Smooth muscle cell of the brain vasculature (primary cell): Measurements from ENCODE around the gene MGAT3.

Experiments used
- DNase-seq: peaks from one replicate; pipeline ENCODE4 v3.0.0-alpha.2; 2012; ENCODE audit warnings: low read depth, low spot score

MGAT3 gene

DNA sequence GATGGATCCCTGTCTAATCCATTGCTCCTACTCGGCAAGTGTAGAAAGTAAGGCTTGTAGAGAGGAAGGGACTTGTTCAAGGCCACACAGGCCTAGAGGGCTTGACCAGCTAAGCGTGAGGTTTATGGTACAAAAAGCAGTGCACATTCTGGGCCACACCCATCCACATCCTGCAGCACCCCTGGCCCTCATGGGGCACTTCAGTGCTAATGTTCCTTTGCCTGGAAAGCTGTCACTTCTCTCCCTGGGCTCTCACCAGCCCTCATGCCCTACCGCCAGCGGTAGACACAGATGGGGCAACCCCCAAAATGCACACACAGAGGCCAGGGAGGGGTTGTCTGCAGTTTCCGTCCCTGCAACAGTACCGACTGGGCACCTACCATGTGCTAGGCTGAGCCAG is 7.1 kb upstream of the MGAT3 start:
- DNase-seq = no peak

DNA sequence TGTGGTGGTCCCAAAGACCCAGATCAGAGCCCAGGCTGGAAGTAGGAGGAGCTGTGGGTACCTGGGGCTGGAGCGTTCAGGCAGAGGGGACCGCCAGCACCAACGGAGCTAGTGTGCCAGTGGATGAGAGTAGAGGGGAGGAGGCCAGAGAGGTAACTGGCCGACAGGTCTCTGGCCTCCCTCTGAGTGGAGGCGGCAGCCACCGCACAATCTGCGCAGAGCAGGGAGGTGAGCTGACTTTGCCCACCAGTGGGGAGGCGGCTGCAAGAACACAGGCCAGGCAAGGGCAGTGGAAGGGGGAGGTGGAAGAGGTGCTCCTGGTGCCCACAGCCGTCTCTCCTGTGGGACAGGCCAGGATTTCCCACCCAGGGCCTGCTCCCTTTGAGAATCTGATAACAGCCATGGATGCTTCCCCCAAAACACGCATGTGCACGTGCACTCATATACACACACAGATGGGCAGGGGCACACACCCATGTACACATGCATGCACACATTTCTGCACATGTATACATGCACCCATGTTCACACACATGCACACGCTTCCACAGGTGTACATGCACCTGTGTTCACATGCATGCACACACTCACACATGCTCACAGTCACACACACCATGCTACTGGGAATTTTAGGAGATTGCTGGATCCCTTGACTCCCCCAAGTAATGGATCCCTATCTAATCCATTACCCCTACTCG is 6.4 kb upstream of the MGAT3 start:
- no peak for DNase-seq

DNA sequence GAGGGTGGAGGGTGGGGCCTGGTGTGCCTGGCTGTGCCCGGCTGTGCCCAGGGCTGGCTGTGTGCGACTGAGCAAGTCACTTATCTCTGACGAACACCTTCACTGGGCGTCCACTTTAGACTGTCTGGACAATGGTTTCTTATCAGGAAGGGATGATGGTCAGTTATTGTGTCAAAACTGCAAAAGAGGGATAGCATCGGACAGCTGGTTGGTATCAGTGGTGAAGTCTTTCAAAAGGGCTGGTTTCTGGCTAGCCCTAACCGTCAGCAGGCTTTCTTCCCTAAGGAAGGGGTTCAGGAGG is 4.1 kb upstream of the MGAT3 start:
- DNase-seq = no peak

GRCh38 chr22:39453765-39454378 is 2.9 kb upstream of the MGAT3 start:
- DNase-seq = no peak

GRCh38 chr22:39454385-39454871 is 2.4 kb upstream of the MGAT3 start:
- no peak for DNase-seq

DNA sequence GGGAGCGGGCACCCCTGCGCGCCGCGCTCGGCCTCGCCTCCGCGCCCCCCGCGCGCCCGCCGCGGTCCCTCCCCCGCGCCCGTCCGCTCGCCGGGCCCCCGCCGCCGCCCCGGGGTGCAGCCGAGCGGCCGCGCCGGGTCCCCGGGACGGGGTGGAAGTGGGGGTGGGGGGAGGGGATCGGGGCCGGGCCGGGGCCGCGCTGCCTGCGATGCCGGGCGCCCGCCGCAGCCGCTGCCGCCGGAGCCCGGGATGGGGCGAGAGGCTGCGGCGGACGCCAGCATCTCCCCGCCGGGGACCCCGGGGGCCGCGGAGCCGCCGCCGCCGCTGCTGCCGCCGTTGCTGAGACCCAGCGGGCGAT is 365 bp downstream of the MGAT3 start:
- no peak for DNase-seq

- no peak for DNase-seq
These were observed 988 bp downstream of the MGAT3 start for GRCh38 chr22:39457556-39458443.

DNA sequence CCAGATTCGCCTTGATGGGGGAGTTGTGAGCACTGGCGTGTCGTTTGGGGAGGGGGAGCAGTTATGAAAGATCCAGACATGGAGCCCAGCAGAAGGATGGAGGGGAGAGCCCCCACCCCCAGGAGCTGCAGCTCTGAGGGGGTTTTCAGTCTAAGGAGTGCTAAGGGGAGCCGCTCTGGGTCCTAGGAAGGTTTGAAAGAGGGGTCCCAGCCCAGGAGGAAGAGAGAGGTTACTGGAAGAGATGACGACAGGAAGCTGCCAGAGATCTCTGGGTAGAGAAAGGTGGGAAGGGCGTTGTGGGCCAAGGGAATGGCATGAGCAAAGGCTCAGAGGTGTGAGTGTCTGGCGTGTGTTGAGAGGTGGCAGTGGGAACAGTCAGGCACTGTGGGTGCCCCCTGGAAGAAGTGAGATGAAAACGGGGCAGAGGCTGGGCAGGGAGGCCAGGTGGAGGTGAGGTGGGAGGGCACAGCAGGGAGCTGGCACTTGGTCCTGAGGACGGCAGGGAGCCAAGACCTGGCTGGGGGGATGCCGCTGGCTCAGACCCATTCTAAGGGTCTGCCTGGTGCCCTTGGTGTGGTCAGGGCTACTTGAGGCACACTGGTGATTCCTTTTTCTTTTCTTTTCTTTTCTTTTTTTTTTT is 1.8 kb downstream of the MGAT3 start:
- no peak for DNase-seq

GRCh38 chr22:39459681-39460080 is 2.9 kb downstream of the MGAT3 start:
- no peak for DNase-seq

GRCh38 chr22:39462443-39463221 is 5.8 kb downstream of the MGAT3 start:
- no peak for DNase-seq

DNA sequence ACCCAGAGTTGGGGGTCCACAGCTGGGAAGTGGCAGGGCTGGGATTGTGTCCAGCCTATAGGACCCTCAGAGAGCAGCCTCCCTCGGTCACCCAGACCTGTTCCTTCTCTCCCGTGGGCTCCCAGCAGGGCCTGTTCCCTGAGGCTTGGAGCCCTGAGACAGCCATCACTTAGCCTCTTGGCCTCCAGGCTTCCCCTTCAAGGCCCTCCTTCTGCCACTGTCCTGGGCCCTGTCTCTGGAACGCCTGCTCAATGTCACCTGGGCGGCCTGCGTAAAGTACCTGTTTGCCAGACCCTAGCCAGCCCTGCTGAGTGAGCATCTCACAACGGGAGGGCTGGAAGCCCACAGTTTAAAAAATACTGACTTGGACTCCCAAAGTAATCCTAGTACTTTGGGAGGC is 6.5 kb downstream of the MGAT3 start:
- DNase-seq = no peak

DNA sequence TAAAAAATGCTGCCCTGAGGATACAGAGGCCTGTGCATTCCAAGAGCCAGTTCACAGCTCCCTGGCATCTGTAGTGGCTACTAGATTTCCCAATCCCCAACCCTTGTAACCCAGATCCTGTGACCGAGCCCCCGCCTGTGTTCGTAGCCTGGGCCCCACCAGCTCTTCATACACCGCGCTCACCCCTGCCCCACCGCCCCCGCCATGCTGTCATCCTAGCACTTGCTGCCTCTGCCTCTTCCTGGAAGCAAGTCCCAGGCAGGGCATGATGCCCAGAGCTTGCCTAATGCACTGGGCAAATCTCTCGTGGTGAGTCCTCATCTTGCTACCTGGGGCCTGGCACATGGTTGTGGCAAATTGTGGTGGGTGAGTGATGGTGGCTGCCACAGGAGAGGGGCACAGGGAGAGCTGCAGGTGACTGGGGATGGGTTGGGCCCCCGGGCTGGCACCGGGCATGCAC is 7.1 kb downstream of the MGAT3 start:
- DNase-seq = no peak

GRCh38 chr22:39466228-39467006 is 9.6 kb downstream of the MGAT3 start:
- no peak for DNase-seq

DNA sequence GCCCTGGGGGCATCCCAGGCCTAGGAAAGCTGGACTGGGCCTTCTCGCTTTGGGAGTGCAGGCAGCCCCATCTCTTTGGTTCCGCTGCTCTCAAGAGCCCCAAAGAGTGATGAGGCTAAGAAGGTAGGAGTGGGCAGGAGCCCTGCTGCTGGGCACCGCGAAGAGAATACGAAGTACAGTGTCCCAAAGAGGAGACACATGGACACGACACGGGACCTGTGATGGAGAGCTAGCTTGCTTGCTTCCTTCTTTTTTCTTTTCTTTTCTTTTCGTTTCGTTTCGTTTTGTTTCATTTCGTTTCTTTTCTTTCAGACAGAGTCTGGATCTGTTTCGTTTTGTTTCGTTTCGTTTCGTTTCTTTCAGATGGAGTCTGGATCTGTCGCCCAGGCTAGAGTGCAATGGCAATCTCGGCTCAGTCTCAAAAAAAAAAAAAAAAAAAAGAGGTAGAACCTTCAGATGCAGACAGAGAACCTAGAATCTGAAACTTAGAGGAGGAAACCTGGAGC is 10.6 kb downstream of the MGAT3 start:
- DNase-seq = no peak

DNA sequence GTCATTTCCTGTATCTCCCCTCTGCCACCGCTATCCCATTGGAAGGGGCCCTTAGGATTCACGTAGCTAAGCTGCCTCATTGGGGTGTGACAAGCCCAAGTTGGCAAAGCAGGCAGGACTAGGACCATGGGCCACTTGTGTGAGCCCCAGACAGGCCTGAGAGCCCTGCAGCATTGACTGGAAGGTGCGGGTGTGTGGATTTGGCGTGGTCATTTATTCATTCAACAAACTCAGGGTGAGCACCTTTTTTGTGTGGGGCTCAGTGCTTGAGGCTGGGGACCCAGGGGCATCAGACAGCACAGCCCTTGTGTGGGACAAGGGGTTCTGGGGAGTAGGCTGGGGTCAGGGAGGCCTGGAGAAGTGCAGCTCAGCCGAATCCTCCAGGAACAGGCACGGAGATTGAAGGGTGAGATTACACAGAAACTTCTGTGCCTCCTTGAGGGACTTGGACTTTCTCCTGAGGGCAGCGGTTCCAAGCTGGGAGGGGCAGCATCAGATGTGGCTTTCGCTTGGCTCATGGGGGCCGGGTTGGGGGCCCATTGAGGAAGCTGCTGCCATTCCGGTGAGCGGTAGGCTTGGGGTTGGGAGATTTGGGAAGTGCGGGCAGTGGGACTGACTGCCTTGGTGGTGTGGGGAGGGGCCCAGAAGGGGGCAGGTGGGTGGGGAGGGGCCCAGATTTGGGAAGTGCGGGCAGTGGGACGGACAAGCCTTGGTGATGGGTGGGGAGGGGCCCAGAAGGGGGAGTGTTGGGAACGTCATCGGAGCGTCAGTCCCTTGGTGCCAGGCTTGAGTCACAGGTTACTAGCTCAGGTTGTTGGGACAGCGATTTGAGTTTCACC is 11.9 kb downstream of the MGAT3 start:
- DNase-seq = no peak

GRCh38 chr22:39469326-39469680 is 12.5 kb downstream of the MGAT3 start:
- no peak for DNase-seq

DNA sequence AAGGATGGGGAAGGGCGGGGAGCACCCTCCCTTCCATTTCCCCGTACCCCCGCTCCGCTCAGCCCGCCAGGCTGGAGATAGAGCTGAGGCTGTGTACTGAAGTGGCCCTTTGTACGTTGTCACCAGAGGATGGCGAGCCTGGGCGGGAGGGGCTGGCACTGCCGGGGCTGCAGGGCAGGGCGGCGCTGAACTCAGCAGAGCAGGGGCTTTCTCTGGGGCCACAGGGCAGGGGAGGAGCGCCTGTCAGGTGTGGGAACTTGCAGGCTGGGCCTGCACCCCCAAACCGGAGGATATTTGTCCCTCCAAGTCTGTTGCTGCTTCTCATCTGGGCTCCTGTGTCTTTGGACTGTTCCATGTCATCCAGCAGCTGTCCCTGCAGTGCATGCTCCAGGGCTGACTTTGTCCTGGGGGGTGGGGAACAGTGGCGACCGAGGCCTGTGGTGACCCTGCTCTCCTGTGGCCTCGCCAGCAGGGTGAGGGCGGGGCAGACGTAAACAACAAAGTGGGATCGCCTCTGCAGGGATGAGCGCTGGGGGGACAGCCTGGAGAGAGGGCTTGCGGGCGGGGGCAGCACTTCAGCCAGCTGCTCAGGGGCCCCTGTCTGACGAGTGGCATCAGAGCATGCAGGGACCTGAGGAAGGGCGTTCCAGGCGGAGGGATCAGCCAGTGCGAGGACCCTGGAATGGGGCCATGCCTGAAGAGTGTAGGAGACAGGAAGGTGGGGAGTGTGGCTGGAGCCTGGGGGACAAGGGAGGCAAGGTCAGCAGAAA is 13.1 kb downstream of the MGAT3 start:
- no peak for DNase-seq

DNA sequence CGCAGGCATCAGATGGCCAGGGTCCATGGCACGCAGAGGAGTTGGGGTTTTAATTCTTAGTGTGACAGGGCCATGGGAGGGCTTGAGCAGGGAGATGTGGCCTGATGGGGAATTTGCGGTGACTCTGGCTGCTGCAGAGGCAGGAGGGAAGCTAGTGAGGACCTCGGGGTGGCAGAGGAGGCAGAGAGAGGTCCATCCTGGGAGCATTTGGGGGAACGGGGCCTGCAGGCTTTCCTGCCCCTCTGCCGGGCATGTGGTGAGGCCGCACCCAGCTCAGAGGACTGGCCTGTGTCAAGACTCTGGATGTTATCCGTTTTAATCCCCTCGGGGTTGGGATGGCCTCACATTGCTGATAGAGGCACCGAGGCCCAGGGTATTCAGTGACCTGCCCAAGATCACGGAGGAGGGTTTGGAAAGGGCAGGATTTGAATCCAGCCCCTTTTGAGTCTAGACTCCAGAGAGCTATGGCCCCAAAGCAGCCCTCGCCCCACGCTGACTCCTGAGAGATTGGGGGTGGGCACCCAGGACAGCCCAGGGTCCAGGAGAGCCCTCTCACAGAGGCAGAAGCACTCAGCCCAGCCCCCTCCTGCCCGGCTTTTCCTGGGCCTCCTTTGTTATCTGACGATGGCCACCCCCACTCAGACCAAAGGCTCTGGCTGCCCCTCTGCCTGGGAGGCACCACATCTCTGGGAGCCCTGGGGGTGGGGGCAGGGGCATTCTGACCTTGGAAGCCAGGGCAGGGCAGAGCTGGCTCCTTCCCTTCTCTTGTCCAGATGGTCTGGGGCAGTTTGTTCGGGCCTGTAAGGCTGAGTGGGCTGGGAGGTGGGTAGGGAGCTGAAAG is 13.9 kb downstream of the MGAT3 start:
- DNase-seq = no peak
